Measurements from ENCODE around the gene EXOC7. TPM values are rescaled to one million over a fixed set of nuclear protein-coding genes. Genes with fewer than 3 reads are reported as not detected.
"Not testable (repeated sequence)": the region's sequence is repeated elsewhere in the genome, so short reads cannot be mapped to it uniquely, and the experiment has no call there.

The EXOC7 gene
- total RNA-seq, 2 experiments from 2014 or later = 84.6 to 87.0 TPM

DNA sequence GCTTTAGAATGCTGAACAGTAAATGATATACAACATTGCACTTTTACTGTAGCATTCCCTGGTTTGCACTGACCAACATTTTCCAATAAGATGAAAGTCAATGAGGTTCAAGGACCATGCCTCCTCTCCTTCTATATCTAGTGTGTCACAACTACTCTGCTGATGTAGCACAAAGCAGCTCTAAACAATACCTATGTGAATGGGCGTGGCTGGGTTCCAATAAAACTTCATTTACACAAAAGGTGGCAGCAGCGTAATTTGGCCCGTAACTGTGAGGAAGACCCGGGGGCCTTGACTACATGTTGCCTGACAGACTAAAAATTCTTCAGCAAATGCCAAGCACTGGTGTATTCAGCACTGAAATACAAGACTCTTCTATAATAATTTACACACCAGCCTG is 37.8 kb downstream of the EXOC7 start:
- CTCF ChIA-PET = interaction anchor here (0.6 to 2.2 kb wide), 2 partner anchors 20 to 51 kb away, joined by 6 to 8 read pairs; no protein-coding TSS in a partner anchor

DNA sequence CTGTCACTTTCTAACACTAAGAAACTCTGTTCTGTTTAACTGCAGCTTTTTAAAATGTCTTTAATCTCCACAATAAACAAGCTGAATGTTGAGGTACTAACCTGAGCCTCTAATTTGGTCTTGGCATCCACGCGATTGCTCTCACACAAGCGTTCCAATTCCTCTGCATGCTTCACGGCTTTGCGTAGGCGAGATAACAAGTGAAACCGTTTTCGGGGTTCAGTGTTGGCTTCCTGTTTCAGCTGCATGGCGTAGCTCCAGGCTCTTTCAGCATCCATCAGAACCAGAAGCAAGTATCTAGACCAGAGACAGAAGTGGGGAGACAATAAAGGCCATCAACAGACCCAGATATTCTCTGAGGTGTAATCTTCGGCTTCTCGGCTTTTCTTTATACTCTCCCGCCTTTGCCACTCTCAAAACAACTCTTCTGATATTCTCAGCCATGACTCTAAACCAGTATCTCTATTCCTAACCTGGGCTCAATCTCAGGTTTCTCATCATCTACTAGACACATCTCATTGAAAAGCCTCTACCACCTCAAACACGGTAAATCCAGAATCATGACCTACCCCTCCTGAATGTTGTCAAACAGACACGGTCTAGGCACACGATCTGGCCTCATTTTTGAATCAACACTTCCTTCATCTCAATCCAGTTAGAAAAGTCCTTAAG is 39.6 kb downstream of the EXOC7 start:
- CTCF ChIA-PET = interaction anchor here (0.6 to 2.2 kb wide), 6 partner anchors 36 to 139 kb away, joined by 3 to 8 read pairs (median 4); no protein-coding TSS in a partner anchor
- POLR2A ChIA-PET = interaction anchor here (1.5 kb wide), 1 partner anchor 8 kb away, joined by 6 read pairs; the partner anchor contains the start of gene SRP68

More for the DNA sequence above, 37.8 kb downstream of the EXOC7 start:
- POLR2A ChIA-PET = no interaction called here

DNA sequence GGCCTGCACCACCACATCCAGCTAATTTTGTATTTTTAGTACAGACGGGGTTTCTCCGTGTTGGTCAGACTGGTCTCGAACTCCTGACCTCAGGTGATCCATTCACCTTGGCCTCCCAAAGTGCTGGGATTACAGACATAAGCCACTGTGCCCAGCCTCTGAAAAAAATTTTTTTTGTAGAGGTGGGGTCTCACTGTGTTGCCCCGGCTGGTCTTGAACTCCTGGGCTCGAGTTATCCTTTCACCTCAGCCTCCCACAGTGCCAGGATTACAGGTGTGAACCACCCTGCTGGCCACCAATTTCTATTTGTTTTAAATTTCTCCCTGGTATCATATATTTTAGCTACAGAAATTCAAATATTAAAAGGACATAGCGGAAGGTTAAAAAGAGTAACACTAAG is 45.3 kb downstream of the EXOC7 start:
- ChIA-PET CTCF (interaction anchor here (0.6 to 1.3 kb wide), 2 partner anchors 44 to 103 kb away, joined by 3 read pairs; no protein-coding TSS in a partner anchor), POLR2A (interaction anchor here (1.0 to 1.6 kb wide), 2 partner anchors 11 to 327 kb away, joined by 3 to 4 read pairs; partner anchors contain the start of gene SPHK1)

DNA sequence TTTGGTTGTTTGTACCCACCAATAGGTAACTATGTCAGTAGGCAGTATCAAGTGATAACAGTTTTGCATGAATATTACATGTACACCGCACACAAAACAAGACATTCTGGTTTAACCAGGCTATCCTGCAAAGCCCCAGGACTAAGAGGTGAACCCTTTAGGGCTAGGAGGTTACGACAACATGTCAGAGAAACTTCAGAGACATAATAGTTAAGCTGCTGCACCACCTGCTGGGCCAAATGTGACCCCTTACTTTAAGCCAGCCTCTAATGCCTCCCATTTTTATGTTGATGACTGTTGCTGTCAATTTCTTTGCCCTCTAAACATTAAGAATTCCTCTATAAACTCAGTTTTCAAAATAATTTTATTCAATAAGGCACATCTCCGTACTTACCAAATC is 46.7 kb downstream of the EXOC7 start:
- CTCF ChIA-PET = interaction anchor here (0.6 to 1.1 kb wide), 2 partner anchors 60 to 72 kb away, joined by 3 to 4 read pairs; no protein-coding TSS in a partner anchor
- POLR2A ChIA-PET = interaction anchor here (1.6 kb wide), 1 partner anchor 10 kb away, joined by 3 read pairs; no protein-coding TSS in a partner anchor

DNA sequence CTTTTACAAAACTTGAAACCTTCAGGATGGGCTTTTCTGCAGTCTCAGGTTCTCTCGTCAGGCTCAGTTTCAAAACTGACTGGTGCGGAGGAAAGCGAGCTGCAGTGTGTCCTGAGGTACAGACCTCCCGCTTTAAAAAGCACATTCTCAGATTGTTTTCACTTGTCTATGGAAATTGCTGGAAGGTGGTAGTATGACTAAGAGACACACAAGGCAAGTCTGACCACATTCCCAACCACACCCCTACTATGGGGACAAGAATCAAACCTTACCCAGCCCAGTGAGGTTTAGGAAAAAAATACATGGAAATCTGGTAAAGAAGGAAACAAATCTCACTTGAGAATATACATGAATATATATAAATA is 49.5 kb downstream of the EXOC7 start:
- POLR2A ChIA-PET = no interaction called here
- CTCF ChIA-PET = interaction anchor here (0.7 to 1.5 kb wide), 3 partner anchors 25 to 226 kb away, joined by 3 read pairs; no protein-coding TSS in a partner anchor

DNA sequence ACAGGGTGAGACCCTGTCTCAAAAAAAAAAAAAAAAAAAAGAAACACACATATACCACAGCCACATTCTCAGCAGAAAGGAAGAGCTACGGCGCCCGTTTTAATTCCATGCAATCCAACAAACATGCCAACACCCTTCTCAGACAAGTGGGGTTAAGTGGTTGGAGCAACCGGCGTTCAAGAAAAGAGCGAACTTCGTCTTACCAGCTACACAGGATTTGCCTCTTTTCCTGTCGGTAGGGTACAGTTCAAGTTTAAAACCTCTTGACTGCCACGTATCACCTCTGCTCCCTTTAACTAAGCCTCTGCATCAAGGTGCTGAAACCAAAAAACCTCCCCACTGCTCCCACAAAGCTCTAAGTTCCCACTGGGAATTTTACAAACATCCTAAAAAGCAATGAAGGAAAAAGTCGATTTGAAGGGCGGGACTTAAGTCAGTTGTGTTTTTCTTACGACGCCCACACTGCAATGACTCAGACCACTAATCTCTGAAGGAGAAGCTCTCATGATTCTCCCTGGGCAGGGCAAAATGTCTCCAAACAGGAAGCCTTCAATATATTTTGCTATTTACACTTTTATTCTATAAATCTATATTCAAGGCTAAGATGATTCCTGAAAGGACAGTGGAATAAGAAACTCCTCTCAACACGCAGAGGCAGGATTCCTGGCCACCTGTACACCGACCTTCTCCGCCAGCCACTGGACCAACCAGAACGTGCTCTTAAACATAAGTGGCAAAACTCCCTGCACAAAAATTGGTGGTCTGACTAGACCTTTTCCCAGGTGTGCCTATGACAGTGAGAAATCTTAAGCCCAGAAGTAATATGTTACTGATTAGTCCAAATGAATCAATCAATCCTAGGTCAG is 50.1 kb downstream of the EXOC7 start:
- POLR2A ChIA-PET = no interaction called here
- CTCF ChIA-PET = interaction anchor here (0.7 to 1.5 kb wide), 6 partner anchors 24 to 250 kb away, joined by 3 to 5 read pairs (median 3); no protein-coding TSS in a partner anchor

DNA sequence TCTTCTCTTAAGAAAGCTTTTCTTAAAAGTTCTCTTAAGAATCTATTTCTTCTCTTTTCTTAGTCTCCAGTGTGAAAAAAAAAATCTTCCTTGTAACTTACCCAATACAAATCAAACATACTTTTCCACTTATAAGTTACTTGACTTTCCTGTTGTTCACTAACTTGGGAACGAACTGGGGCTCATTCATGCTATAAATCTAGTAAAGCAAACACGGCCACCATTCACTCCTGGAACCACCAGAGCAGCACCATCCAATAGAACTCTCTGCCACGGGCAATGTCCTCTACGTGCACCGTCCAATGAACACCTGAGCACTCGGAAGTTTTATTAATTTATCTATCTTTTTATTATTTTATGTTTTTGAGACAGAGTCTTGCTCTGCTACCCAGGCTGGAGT is 52.0 kb downstream of the EXOC7 start:
- CTCF ChIA-PET = interaction anchor here (0.6 to 0.8 kb wide), 2 partner anchors 38 to 191 kb away, joined by 3 read pairs; no protein-coding TSS in a partner anchor
- POLR2A ChIA-PET = no interaction called here

DNA sequence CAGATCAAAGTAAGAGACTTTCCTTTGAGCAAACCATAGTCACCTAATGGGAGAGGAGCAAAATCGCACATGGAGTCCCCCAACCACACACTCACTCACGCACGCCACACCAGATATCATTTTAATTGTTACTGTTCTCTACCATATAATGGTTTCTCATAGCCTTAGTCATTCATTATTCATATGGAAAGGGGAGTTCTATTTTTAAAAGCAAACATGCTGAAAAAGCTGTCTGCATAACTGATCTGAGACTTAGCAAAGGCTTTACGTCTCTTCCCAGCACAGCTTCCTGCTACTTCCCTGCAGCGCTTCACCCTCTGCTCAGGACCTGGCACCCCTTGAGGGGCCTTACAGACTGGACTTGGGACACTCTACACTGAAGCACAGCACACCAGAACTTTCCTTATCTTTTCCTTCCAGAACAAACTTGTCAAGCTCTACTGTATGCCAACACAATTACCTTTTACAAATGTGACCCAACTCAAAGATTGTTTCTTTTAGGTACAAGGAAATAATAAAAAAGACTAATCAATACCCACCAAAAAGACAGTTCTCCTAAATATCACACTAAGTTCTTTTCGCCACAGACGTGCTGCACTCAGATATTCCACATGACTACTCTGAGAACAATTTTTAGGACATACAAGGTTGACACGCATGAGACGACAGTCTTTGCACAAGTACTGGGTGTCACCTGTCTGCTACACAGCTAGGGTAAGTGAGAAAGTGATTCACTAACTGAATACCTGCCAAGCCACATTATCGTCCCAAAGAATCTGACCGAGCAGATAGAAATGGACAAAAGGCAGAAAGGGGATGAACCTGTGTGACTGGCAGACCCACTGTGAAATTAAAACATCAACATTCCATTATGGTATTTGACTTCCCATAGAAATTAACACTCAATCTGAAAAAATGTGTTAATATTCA is 52.8 kb downstream of the EXOC7 start:
- POLR2A ChIA-PET = no interaction called here
- CTCF ChIA-PET = interaction anchor here (0.8 kb wide), 1 partner anchor 37 kb away, joined by 3 read pairs; no protein-coding TSS in a partner anchor

DNA sequence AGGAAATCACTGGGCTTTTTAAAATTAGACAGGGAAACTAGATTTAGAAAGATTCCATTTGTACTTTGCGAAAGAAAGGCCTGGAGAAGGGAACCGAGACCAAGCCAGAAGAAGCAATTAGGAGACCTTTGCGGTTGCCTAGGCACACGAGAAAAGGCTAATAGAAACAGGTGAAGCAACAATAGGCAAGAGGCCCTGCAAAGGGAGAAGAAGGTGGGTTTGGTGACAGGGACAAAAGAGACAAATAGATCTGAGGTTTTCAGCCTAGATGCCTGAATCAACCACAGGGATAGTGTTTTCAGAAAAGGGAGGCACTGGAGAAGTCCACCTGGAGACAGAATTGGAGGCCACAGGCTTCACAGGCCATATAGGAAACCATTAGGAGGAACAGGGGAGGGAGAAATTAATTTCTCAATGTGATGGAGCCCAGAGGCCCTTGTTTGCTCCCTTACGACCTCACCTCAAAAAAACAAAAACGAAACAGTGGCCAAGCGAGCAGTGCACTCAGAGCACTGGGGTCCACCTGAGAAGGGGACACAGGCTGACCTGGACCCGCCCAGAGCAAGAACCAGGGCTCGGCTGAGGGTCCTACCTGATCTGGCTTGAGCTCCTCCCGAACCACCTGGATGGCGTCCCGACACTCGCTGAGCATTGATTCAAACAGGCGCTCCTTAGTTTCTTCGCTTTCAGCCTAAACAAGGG is 53.6 kb downstream of the EXOC7 start:
- ChIA-PET POLR2A (no interaction called here), CTCF (interaction anchor here (0.6 kb wide), 1 partner anchor 60 kb away, joined by 7 read pairs; no protein-coding TSS in a partner anchor)

DNA sequence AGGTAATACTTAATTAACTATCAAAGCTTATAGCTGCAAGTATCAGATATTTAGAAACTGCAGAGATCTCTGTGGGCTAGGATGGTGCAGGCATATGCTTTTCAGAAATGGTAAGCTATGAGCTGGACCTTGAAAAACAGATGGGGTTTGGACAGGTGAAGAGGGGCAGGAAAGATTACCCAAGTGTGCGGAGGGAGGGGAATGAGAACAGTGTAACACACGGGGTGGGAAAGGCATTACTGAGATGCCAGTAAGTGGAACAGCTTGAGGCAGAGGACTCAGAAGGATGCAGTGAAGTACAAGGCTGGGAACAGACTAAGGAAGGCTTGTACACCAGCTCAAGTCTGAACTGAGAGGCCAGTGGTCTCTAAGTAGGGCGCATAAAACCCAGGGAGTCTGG is 54.3 kb downstream of the EXOC7 start:
- CTCF ChIA-PET = interaction anchor here (0.5 to 0.6 kb wide), 2 partner anchors 60 to 161 kb away, joined by 4 to 7 read pairs; no protein-coding TSS in a partner anchor

DNA sequence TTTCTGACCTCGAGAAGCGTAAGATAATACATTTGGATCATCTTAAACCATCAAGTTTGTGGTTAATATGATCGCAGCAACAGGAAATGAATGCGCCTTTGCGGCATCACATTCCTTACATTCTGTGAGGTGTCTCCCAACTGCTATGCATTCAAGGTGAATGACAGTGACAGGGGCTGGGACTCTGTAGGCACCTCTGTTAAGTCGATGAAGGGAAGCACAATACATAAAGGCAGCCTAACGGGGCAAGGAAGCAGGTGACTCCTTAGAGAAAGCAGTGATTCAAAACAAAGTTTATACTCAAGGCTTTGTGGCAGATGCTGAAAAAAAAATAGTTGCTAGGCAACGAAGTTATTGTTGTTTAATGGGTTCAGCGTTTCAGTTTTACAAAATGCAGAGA is 54.9 kb downstream of the EXOC7 start:
- CTCF ChIA-PET = no interaction called here

More for the DNA sequence above, 54.3 kb downstream of the EXOC7 start:
- POLR2A ChIA-PET = no interaction called here

DNA sequence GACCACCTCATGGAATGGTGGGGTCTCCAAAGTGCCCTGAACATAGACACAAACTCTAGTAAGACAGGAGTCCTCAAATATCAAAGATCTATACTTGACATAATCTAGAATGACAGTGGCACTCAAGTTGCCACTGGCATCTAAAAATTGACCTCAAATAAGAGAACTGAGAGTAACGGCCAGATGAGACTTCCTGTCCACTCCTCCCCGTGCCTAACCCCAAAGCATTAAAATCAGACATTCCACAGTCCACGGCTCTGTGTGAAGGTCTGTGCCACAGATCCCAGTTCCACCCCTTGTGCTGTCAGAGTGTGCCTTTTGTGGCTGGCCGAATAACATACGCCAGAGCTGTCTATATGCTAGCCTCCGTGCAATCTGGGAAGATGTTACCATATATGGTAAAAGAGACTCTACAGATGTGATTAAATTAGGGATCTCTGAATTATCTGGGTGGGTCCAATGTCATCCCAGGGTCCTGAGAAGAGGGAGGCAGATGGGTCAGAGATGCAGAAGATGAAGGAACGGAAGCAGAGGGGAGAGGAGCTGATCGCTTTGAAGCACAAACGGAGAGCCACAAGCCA is 55.5 kb downstream of the EXOC7 start:
- CTCF ChIA-PET = no interaction called here
- POLR2A ChIA-PET = no interaction called here

More for the DNA sequence above, 54.9 kb downstream of the EXOC7 start:
- POLR2A ChIA-PET = no interaction called here

DNA sequence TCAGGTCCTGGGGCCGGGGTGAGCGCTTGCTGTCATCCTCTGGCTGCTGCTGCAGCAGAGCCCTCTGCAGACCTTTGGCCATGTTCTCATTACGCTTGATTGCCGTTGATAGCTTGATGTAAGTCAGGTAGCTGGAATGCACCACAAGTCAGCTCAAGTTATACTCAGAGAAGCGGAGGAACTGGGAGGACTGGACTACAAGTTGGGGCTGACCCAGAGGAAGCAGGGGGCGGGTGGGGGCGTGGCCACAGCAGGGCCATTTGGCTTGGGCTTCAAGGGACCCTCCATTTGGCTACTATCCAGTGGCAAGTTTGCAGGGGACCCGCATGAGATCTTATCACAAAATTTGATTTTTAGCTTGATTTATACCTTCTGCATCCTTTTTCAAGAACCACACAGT is 57.5 kb downstream of the EXOC7 start:
- POLR2A ChIA-PET = no interaction called here

DNA sequence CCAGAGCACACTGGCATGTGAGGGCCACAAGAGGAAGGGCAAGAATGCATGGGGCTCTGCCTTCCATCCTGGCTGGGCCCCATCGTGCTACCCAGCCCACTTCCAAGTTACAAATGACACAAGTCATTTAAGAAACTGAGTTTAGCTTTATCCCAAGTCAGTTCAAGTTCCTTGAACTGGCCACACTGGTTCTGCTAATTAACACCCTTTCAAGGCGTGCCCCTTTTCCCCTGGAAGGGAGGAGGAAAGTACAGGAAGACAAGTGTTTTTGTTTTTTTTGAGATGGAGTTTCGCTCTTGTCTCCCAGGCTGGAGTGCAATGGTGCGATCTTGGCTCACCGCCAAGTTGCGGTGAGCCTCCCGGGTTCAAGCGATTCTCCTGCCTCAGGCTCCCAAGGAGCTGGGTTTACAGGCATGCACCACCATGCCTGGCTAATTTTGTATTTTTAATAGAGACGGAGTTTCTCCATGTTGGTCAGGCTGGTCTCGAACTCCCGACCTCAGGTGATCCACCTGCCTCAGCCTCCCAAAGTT is 59.0 kb downstream of the EXOC7 start:
- POLR2A ChIA-PET = interaction anchor here (0.5 kb wide), 1 partner anchor 249 kb away, joined by 6 read pairs; no protein-coding TSS in a partner anchor
- CTCF ChIA-PET = not testable (repeated sequence)

More for the DNA sequence above, 57.5 kb downstream of the EXOC7 start:
- CTCF ChIA-PET = interaction anchor here (0.6 to 1.7 kb wide), 2 partner anchors 19 to 45 kb away, joined by 6 to 10 read pairs; partner anchors contain the start of gene CDK3

DNA sequence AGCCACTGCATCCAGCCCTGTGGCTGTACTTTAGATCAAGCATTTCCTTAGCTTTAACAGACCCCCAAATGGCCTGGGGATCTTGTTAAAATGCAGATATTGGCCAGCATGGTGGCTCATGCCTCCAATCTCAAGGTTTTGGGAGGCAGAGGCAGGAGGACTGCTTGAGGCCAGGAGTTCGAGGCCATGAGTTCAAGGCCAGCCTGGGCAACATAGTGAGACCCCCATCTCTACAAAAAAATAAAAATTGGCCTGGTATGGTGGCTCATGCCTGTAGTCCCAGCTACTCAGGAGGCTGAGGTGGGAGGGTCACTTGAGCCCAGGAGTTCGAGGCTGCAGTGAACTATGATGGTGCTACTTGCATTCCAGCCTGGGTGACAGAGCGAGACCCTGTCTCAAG is 60.7 kb downstream of the EXOC7 start:
- POLR2A ChIA-PET = not testable (repeated sequence)
- CTCF ChIA-PET = interaction anchor here (0.5 kb wide), 1 partner anchor 82 kb away, joined by 3 read pairs; no protein-coding TSS in a partner anchor

DNA sequence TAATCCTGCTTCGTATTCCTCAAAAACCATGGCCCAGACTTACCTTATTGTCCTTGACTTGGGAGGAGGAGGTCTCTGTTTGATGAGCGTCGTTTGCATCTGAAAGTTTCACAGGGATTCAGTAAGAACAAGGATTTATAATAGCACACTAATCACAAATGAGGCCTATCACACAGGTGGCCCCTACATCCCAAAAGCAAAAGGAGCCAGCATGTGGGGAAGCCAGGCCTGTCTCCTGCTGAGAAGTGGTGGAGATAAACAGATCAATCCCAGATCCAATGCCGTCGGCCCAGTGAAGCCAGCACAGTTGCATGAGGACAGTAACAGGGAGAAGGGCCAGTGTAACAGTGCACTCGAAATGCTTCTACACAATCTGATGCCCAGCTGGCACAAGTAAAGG is 63.2 kb downstream of the EXOC7 start:
- ChIA-PET POLR2A (no interaction called here), CTCF (interaction anchor here (2.1 kb wide), 1 partner anchor 26 kb away, joined by 5 read pairs; no protein-coding TSS in a partner anchor)

DNA sequence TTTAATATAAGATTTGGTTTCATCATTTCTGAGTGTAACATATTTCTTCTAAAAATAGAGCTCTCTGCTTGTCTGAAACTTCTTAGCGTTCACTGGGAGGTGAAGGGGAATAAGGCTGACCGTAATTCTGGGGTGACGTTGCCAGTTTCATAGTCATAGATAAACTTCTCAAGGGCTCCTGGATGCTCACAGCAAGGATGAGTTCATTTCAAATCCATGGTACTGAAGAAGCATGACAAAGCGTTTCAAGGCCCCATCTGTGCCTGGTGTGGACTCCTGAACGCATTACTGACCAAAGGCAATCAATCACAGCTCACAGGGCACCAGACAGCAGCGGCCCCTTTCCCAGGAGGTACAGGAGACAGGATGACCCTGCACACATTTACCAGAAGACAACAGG is 64.5 kb downstream of the EXOC7 start:
- ChIA-PET CTCF (interaction anchor here (0.6 kb wide), 1 partner anchor 59 kb away, joined by 3 read pairs; no protein-coding TSS in a partner anchor), POLR2A (no interaction called here)

All from activated CD8-positive, alpha-beta memory T cell treated with anti-CD3 and anti-CD28 coated beads for 36 hours (primary cell).